ENCODE results near the gene ZSWIM4. TPM values are rescaled to one million over a fixed set of nuclear protein-coding genes. Genes with fewer than 3 reads are reported as not detected.

Gene ZSWIM4
- total and polyA plus RNA-seq, 2 of the 4 experiments (the other 2 are of a cell fraction), result 2.2 to 6.2 TPM

DNA sequence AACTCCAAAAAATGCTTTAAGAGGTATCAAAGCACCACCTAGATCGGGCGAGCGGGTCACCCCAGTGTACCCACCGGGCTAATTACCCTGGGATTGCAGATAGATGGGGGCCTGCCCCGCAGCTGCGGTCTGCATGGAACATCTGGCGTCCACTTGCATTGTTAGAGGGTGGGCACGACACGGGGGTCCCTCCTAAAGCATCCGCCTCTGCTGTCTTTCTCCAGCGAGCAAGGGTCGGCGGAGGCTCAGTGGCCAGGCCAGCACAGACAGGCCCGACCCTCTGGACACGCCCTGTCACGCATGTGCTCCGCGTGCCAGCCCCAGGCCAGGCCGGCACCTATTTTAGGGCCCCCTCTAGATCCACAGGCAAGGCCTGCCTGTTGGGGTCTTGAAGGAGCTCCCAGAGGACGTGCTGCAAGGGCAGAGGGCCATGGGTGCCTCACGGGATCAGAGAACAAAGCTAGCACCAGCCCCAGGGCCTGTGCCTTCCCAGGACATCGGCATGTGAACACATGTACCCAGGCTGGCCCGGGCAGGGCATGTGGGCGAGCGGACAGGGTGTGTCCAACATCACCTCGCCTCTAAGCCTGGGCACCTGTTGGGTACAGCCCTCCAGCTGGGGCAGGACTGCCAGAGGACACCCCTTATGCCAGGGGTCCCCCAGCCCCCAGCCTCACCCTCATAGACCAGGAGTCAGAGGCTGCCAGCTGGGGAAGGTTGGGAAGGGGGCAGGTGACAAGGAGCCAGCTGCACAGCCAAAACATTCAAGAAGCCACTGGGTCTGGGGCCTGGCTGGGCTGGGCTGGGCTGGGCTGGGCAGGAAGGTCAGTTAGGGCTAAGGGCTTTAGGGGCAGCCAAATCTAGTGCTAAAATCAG is 46.1 kb downstream of the ZSWIM4 start:
- peak overlapping the region; percentile 95 for H3K4me2 ChIP-seq (ENCODE audit: low read depth, low read length)
- peak overlapping the region; percentile 97 for H3K27ac ChIP-seq (ENCODE audit: insufficient read depth, low read length)
- H3K9me1 ChIP-seq (ENCODE audit: insufficient read depth, low read length), result 0 out of 2 replicates have a peak, but pooled peaks cover 3% of the 10 kb centered on the region
- H3K4me3 ChIP-seq (ENCODE audit: insufficient read depth, low read depth, low read length), result peak overlapping the region; percentile 95
- peaks cover 61% of the 10 kb centered on the region for H4K20me1 ChIP-seq (ENCODE audit: insufficient read depth, low read length)
- in situ Hi-C loops (cut with MboI; ENCODE audit: low sequenced_read_pairs) (loop anchor here (10.0 to 25.0 kb wide), 2 partner anchors 687 to 1054 kb away; partner anchors contain the start of genes HOOK2, IER2, JUNB and STX10), intact Hi-C loops (cut with micrococcal nuclease) (no loop called here), dilution Hi-C loops (cut with HindIII; ENCODE audit: low sequenced_read_pairs, unreplicated experiment) (no loop called here)
- DNase-seq, result no peak
- H3K56ac ChIP-seq (ENCODE audit: extremely low read depth, insufficient read depth, low read length), result peak overlapping the region; percentile 76
- peak overlapping the region; percentile 33 to 34; a peak in 3 of 4 replicates for H4K8ac ChIP-seq (ENCODE audit: low read depth in 2 of 2, low read length in 2 of 2)
- peak overlapping the region; percentile 95 for H3K14ac ChIP-seq (replicated peaks; ENCODE audit: low read depth, low read length)
- H3K36me3 ChIP-seq (ENCODE audit: control insufficient read depth, insufficient read depth, low read length), result peaks cover 16% of the 10 kb centered on the region
- WGBS, 2 experiments (ENCODE audit: extremely low coverage in 2 of 2, insufficient read length in 1 of 2), result 16% methylated on average over 15 of the region's 26 CpGs; no CpG with 5 or more reads in 1 of the 2 experiments
- H3K9me3 ChIP-seq (ENCODE audit: control insufficient read depth, insufficient read depth, low read length), result no peaks in the 10 kb centered on the region
- H2BK15ac ChIP-seq (ENCODE audit: low read depth, low read length), result no peak overlapping the region
- H3K4ac ChIP-seq (ENCODE audit: low read depth, low read length), result peak overlapping the region; percentile 96
- peaks cover 33% of the 10 kb centered on the region for H3K4me1 ChIP-seq (ENCODE audit: control insufficient read depth, insufficient read depth, low read length)
- peak overlapping the region; percentile 73 for H4K91ac ChIP-seq (ENCODE audit: insufficient read depth, low read depth, low read length)
- no peaks in the 10 kb centered on the region for H3K27me3 ChIP-seq (ENCODE audit: control insufficient read depth, insufficient read depth, low read length)
- ChIA-PET CTCF (interaction anchor here (0.8 kb wide), 1 partner anchor 21 kb away, joined by 3 read pairs; no protein-coding TSS in a partner anchor), POLR2A (ENCODE audit: unreplicated experiment) (interaction anchor here (0.6 kb wide), 4 partner anchors 11 to 111 kb away, joined by 3 to 10 read pairs (median 7); partner anchors contain the start of gene ZSWIM4)
- H2BK20ac ChIP-seq (ENCODE audit: low read depth, low read length), result no peak overlapping the region
- no TSS peak for BruUV-seq (replicated peaks)
- H3K79me1 ChIP-seq (ENCODE audit: low read depth in 1 of 2, low read length in 2 of 2), result peaks cover 12 to 38% of the 10 kb centered on the region in 2 experiments
- no peak for ATAC-seq (ENCODE audit: low read depth)
- H2BK5ac ChIP-seq (ENCODE audit: low read depth, low read length, poor library complexity, severe bottlenecking), result peak overlapping the region; percentile 88
- H3K9ac ChIP-seq (ENCODE audit: low read depth, low read length), result peak overlapping the region; percentile 98
- H4K5ac ChIP-seq (ENCODE audit: low read depth, low read length), result peak overlapping the region; percentile 1; the same call in 1 of the 2 replicates
- peak overlapping the region; percentile 95 for H3K23ac ChIP-seq (ENCODE audit: low read depth, low read length)
- H2BK120ac ChIP-seq (ENCODE audit: low read depth, low read length), result peak overlapping the region; percentile 69; the same call in 1 of the 2 replicates
- H2AK9ac ChIP-seq (replicated peaks; ENCODE audit: low read depth, low read length, poor library complexity), result peak overlapping the region; percentile 80
- H3K18ac ChIP-seq (ENCODE audit: low read depth, low read length), result peak overlapping the region; percentile 67
- H2AFZ ChIP-seq (replicated peaks; ENCODE audit: low read length, poor library complexity), result peak overlapping the region; percentile 28
- H2AK5ac ChIP-seq (ENCODE audit: low read depth, low read length), result peak overlapping the region; percentile 66
- TF ChIP-seq CHD1 (IDR thresholded peaks at IDR 0.05; ENCODE audit: low read depth, low read length) (peak; percentile 42), MAFK (IDR thresholded peaks at IDR 0.05; ENCODE audit: low read depth, low read length) (no peak), RCOR1 (IDR thresholded peaks at IDR 0.05; ENCODE audit: insufficient replicate concordance, low read length) (no peak), RFX5 (IDR thresholded peaks at IDR 0.05; ENCODE audit: low read depth, low read length) (no peak), RAD21 (IDR thresholded peaks at IDR 0.05; ENCODE audit: low read length) (no peak), MXI1 (IDR thresholded peaks at IDR 0.05; ENCODE audit: borderline replicate concordance, low read depth, low read length) (no peak; the same call in 1 of the 2 replicates), CEBPB (IDR thresholded peaks at IDR 0.05; ENCODE audit: low read depth, low read length) (no peak), SMC3 (IDR thresholded peaks at IDR 0.05; ENCODE audit: low read depth, low read length) (no peak), BHLHE40 (IDR thresholded peaks at IDR 0.05; ENCODE audit: low read depth, low read length) (no peak), NFE2L2 (IDR thresholded peaks at IDR 0.05; ENCODE audit: low read depth, low read length) (peak; percentile 17; the same call in 1 of the 2 replicates)
- TF ChIP-seq, protein P1, sequence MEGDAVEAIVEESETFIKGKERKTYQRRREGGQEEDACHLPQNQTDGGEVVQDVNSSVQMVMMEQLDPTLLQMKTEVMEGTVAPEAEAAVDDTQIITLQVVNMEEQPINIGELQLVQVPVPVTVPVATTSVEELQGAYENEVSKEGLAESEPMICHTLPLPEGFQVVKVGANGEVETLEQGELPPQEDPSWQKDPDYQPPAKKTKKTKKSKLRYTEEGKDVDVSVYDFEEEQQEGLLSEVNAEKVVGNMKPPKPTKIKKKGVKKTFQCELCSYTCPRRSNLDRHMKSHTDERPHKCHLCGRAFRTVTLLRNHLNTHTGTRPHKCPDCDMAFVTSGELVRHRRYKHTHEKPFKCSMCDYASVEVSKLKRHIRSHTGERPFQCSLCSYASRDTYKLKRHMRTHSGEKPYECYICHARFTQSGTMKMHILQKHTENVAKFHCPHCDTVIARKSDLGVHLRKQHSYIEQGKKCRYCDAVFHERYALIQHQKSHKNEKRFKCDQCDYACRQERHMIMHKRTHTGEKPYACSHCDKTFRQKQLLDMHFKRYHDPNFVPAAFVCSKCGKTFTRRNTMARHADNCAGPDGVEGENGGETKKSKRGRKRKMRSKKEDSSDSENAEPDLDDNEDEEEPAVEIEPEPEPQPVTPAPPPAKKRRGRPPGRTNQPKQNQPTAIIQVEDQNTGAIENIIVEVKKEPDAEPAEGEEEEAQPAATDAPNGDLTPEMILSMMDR (conservative IDR thresholded peaks at IDR 0.05; ENCODE audit: low read depth, low read length), result no peak
- TF ChIP-seq, protein P2, sequence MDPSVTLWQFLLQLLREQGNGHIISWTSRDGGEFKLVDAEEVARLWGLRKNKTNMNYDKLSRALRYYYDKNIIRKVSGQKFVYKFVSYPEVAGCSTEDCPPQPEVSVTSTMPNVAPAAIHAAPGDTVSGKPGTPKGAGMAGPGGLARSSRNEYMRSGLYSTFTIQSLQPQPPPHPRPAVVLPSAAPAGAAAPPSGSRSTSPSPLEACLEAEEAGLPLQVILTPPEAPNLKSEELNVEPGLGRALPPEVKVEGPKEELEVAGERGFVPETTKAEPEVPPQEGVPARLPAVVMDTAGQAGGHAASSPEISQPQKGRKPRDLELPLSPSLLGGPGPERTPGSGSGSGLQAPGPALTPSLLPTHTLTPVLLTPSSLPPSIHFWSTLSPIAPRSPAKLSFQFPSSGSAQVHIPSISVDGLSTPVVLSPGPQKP (IDR thresholded peaks at IDR 0.05; ENCODE audit: borderline replicate concordance, low read depth, low read length), result no peak
